Erythroblast (primary cell): Measurements from ENCODE around the gene GNAQ.

Source experiments
- DNase-seq, 2 experiments: peaks; one replicate each; lab custom pipeline; 2025; lab: John Stamatoyannopoulos, UW
- GATA1 ChIP-seq: IDR thresholded peaks from 2 replicates; pipeline ENCODE4 v1.6.1; 2011; ENCODE audit warnings: low read depth, mild to moderate bottlenecking, control low read depth, low read length, moderate library complexity
- POLR2A ChIP-seq: IDR thresholded peaks from 2 replicates; pipeline ENCODE4 v1.6.1; 2011; ENCODE audit warnings: mild to moderate bottlenecking, low read length

The GNAQ gene

GRCh38 chr9:77856615-77857014 lies 175.0 kb downstream of the GNAQ start:
- TF ChIP-seq POLR2A (no peak), GATA1 (no peak)
- DNase-seq: no peak

GRCh38 chr9:77854916-77855311 lies 176.7 kb downstream of the GNAQ start:
- TF ChIP-seq GATA1 (no peak), POLR2A (no peak)
- DNase-seq: peak; percentile 9 to 69

- DNase-seq: no peak
- TF ChIP-seq POLR2A (no peak), GATA1 (no peak)
Measured at GRCh38 chr9:77854258-77854915, 177.2 kb downstream of the GNAQ start.

- TF ChIP-seq GATA1 (no peak), POLR2A (no peak)
- no peak for DNase-seq
Measured at GRCh38 chr9:77853716-77854115, 177.9 kb downstream of the GNAQ start.

GRCh38 chr9:77851882-77852595 lies 179.6 kb downstream of the GNAQ start:
- no peak for DNase-seq
- TF ChIP-seq GATA1 (no peak), POLR2A (no peak)

GRCh38 chr9:77848897-77849296 lies 182.7 kb downstream of the GNAQ start:
- no peak for DNase-seq
- TF ChIP-seq POLR2A (no peak), GATA1 (no peak)

- no peak for DNase-seq
- TF ChIP-seq POLR2A: no peak
- no peak for TF ChIP-seq GATA1
Measured at GRCh38 chr9:77848404-77848803, 183.2 kb downstream of the GNAQ start.

GRCh38 chr9:77847626-77848025 lies 184.0 kb downstream of the GNAQ start:
- DNase-seq: no peak
- TF ChIP-seq POLR2A (no peak), GATA1 (no peak)

GRCh38 chr9:77847059-77847499 lies 184.5 kb downstream of the GNAQ start:
- no peak for DNase-seq
- no peak for TF ChIP-seq POLR2A
- no peak for TF ChIP-seq GATA1

- no peak for TF ChIP-seq POLR2A
- TF ChIP-seq GATA1: no peak
- DNase-seq: no peak
Measured at GRCh38 chr9:77844415-77844814, 187.2 kb downstream of the GNAQ start.

- TF ChIP-seq GATA1 (no peak), POLR2A (no peak)
- peak; percentile 31 to 38 for DNase-seq
Measured at GRCh38 chr9:77843871-77844155, 187.8 kb downstream of the GNAQ start.

- TF ChIP-seq POLR2A: no peak
- no peak for TF ChIP-seq GATA1
- peak; percentile 17 to 39 for DNase-seq
Measured at GRCh38 chr9:77843076-77843870, 188.3 kb downstream of the GNAQ start.

- TF ChIP-seq GATA1 (no peak), POLR2A (no peak)
- DNase-seq: peak; percentile 20 to 33
Measured at GRCh38 chr9:77841739-77842386, 189.7 kb downstream of the GNAQ start.
